ENCODE results near the gene LINC00237. TPM values are rescaled to one million over a fixed set of nuclear protein-coding genes. Genes with fewer than 3 reads are reported as not detected.

The LINC00237 gene
- total and polyA plus RNA-seq, 10 donors, result 0.05 TPM; not detected in 9

DNA sequence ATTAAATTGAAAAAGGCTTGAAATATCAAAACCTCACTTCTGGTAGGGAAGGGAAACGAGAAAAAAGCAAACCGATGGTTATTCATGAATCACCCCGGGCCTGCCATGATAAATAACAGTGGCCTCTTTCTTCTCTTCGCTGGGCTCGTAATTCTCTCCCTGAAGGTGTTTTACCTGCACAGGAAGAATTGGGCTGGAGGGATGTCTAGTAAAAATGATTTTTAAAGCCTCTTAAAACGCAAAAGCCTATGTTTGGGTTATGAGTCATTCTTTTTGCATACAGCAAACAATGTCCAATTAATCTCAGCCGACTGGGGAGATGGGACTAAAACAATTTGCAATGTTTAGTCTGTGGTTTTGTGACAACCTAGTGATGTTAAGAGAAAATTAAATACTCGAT is 16.8 kb downstream of the LINC00237 start:
- intact Hi-C loops (cut with DNase I; ENCODE audit: low total_unique reads), result no loop called here
- Histone ChIP-seq H3K27me3 (replicated peaks in 1 of 7) (peaks cover 0 to 82% (median 27%) of the 10 kb centered on the region in 7 donors), H3K4me3 (no peak overlapping the region), H3K9me3 (no peaks in the 10 kb centered on the region), H3K4me1 (no peaks in the 10 kb centered on the region), H3K36me3 (no peaks in the 10 kb centered on the region), H3K27ac (no peak overlapping the region)
- no peak for DNase-seq
- 53 to 68% (median 59%) methylated on average over 8 of the region's 8 CpGs for WGBS, 5 donors
- TF ChIP-seq POLR2AphosphoS5 (IDR thresholded peaks at IDR 0.05) (no peak), POLR2A (IDR thresholded peaks at IDR 0.05) (no peak)
- TF ChIP-seq, protein P1, sequence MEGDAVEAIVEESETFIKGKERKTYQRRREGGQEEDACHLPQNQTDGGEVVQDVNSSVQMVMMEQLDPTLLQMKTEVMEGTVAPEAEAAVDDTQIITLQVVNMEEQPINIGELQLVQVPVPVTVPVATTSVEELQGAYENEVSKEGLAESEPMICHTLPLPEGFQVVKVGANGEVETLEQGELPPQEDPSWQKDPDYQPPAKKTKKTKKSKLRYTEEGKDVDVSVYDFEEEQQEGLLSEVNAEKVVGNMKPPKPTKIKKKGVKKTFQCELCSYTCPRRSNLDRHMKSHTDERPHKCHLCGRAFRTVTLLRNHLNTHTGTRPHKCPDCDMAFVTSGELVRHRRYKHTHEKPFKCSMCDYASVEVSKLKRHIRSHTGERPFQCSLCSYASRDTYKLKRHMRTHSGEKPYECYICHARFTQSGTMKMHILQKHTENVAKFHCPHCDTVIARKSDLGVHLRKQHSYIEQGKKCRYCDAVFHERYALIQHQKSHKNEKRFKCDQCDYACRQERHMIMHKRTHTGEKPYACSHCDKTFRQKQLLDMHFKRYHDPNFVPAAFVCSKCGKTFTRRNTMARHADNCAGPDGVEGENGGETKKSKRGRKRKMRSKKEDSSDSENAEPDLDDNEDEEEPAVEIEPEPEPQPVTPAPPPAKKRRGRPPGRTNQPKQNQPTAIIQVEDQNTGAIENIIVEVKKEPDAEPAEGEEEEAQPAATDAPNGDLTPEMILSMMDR (IDR thresholded peaks at IDR 0.05 in 8 of 11, conservative IDR thresholded peaks at IDR 0.05 in 3 of 11), result no peak

DNA sequence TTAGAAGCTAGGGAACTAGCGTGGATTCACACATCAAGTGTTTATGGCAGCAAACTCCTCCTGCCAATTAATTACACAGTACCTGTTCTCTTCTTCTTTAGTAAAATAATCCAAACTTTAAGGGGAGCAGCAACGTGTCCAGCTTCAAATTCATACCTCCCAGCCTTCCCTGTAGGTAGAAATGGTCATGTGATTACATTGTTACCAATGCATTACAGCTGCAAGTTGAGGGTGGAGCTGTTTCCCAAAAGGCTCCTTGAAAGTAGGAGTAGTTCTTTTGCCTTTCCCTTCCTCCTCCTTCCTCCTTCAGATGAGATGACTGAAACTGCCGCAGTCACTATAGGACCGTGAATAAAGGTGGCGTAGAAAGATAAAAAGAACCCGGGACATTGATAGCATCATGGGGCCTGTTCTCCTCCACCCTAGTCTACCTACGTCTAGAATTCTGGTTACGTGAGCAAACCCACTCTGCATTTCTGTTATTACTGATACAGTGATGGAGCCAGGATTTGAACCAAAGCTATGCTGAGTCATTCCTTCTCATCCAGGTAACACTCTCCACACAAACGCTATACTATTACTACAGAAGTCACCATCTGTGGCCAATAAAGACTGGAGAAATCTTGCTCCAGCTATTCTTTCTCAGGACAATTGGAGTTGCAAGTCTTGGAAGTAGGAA is 18.2 kb downstream of the LINC00237 start:
- Histone ChIP-seq H3K27me3 (replicated peaks in 1 of 7) (peaks cover 0 to 85% (median 22%) of the 10 kb centered on the region in 7 donors), H3K36me3 (no peaks in the 10 kb centered on the region), H3K4me3 (no peak overlapping the region), H3K9me3 (no peaks in the 10 kb centered on the region), H3K4me1 (no peaks in the 10 kb centered on the region), H3K27ac (no peak overlapping the region)
- intact Hi-C loops (cut with DNase I; ENCODE audit: low total_unique reads), result no loop called here
- DNase-seq, result no peak
- TF ChIP-seq POLR2AphosphoS5 (IDR thresholded peaks at IDR 0.05), result no peak
- TF ChIP-seq, protein P1 (IDR thresholded peaks at IDR 0.05 in 8 of 11, conservative IDR thresholded peaks at IDR 0.05 in 3 of 11), result no peak
- TF ChIP-seq POLR2A (IDR thresholded peaks at IDR 0.05), result no peak
- 80 to 88% (median 82%) methylated on average over 9 of the region's 9 CpGs for WGBS, 5 donors

DNA sequence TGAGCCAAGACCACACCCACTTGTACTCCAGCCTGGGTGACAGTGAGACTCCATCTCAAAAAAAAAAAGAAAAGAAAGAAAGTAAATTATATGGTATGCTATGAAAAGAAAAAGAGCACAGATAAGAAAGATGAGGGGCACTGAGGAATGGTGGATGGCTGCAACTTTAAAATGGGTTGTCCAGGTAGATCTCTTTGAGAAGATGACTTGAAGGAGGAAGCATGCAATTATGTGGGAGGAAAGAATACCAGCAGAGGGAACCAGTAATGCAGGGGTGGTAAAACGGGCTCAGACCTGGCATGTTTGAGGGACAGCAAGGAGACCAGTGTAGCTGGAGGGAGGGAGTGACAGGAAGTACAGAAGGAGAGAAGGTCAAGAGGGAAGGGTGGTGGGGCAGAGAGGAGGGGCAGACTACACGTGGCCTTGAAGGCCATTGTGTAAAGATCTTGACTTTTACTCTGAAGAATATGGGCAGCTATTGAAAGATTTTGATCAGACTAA is 22.3 kb downstream of the LINC00237 start:
- no peak for TF ChIP-seq POLR2A (IDR thresholded peaks at IDR 0.05)
- TF ChIP-seq POLR2AphosphoS5 (IDR thresholded peaks at IDR 0.05), result no peak
- TF ChIP-seq, protein P1 (IDR thresholded peaks at IDR 0.05 in 8 of 11, conservative IDR thresholded peaks at IDR 0.05 in 3 of 11), result no peak
- Histone ChIP-seq H3K9me3 (no peaks in the 10 kb centered on the region), H3K4me1 (no peaks in the 10 kb centered on the region), H3K36me3 (no peaks in the 10 kb centered on the region), H3K4me3 (no peak overlapping the region), H3K27ac (no peak overlapping the region), H3K27me3 (replicated peaks in 1 of 7) (peaks cover 0 to 75% (median 14%) of the 10 kb centered on the region in 7 donors)
- intact Hi-C loops (cut with DNase I; ENCODE audit: low total_unique reads), result no loop called here
- no peak for DNase-seq
- WGBS, 5 donors, result 17 to 34% (median 22%) methylated on average over 2 of the region's 2 CpGs

DNA sequence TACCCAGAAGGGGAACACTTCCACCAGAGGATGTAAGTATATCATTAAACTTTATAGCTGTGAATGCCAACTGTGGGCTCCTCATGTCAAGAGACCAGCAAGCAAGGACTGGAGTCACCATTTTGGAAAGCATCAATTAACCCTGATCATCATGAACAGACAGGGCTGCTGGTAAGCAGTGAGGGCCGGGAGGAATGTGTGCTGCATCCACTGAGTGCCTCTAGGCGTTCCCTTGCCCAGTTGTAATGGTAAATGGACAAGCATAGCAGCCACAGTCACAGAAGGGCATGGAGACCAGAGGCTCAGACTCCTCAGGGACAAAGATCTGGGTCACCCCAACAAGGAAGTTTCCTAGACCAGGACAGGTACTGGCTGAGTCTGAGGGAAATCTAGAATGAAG is 23.6 kb downstream of the LINC00237 start:
- no peaks in the 10 kb centered on the region for H3K36me3 ChIP-seq
- intact Hi-C loops (cut with DNase I; ENCODE audit: low total_unique reads), result no loop called here
- H3K27me3 ChIP-seq (replicated peaks in 1 of 7), result peaks cover 0 to 73% (median 10%) of the 10 kb centered on the region in 7 donors
- WGBS, 5 donors, result 61 to 91% (median 69%) methylated on average over 2 of the region's 2 CpGs
- TF ChIP-seq POLR2AphosphoS5 (IDR thresholded peaks at IDR 0.05), result no peak
- TF ChIP-seq, protein P1 (IDR thresholded peaks at IDR 0.05 in 8 of 11, conservative IDR thresholded peaks at IDR 0.05 in 3 of 11), result no peak
- no peak for TF ChIP-seq POLR2A (IDR thresholded peaks at IDR 0.05)
- no peak overlapping the region for H3K4me3 ChIP-seq
- DNase-seq, result no peak
- H3K9me3 ChIP-seq, result no peaks in the 10 kb centered on the region
- H3K4me1 ChIP-seq, result no peaks in the 10 kb centered on the region
- no peak overlapping the region for H3K27ac ChIP-seq
